Endothelial cell of umbilical vein (primary cell): Measurements from ENCODE around the gene TTC21A. TPM values are rescaled to one million over a fixed set of nuclear protein-coding genes. Genes with fewer than 3 reads are reported as not detected.

ENCODE experiments used
- BruUV-seq: library from RNA; stranded (reverse); fragments of 400-500 nt; replicated peaks from 2 replicates; lab custom pipeline; 2021; lab: Mats Ljungman, UMichigan
- CTCF ChIA-PET: fragments of 300-600, 350-600 bp; sonication (Branson Sonifier 250); formaldehyde crosslinking; loops from one replicate; lab custom pipeline; 2021; ENCODE audit warnings: antibody characterized with exemption, inconsistent platforms; lab: Charles Lee
- POLR2A ChIA-PET: fragments of 300-600, 350-600 bp; sonication (Branson Sonifier 250); formaldehyde crosslinking; loops from one replicate; lab custom pipeline; 2021; ENCODE audit warnings: antibody characterized with exemption, inconsistent platforms; lab: Charles Lee
- DNase-seq: peaks from one replicate; pipeline ENCODE4 v3.0.0-alpha.2; 2011; ENCODE audit warnings: low read depth, low spot score
- FAIRE-seq: peaks from 2 replicates; lab custom pipeline; 2011; peaks lifted over from hg19 to GRCh38; lab: Jason Lieb, UNC
- H2AFZ ChIP-seq: 2 replicates; pipeline ENCODE4 v1.6.0; 2012; ENCODE audit warnings: low read depth, low read length, control low read depth, inconsistent platforms
- H3K27ac ChIP-seq: 2 replicates; pipeline ENCODE4 v1.5.1; 2011; ENCODE audit warnings: low read depth, mild to moderate bottlenecking, control low read depth, low read length, moderate library complexity; ENCODE audit not compliant: insufficient read depth
- H3K27me3 ChIP-seq, 2 experiments: 2 replicates each; pipeline versions ENCODE4 v1.6.0 to v1.6.1; 2011; ENCODE audit warnings: low read length in 2 of 2, mixed read lengths in 1 of 2; ENCODE audit not compliant: control insufficient read depth in 2 of 2, insufficient read depth in 2 of 2
- H3K36me3 ChIP-seq, 2 experiments: 2 replicates in 1 of 2; 3 replicates in 1 of 2; pipeline ENCODE4 v1.5.1; 2011; ENCODE audit warnings: low read length in 2 of 2, mild to moderate bottlenecking in 1 of 2, moderate library complexity in 1 of 2; ENCODE audit not compliant: control insufficient read depth in 2 of 2, insufficient read depth in 2 of 2; ENCODE audit errors: extremely low read depth in 1 of 2
- H3K4me1 ChIP-seq: 3 replicates; pipeline ENCODE4 v1.5.1; 2011; ENCODE audit warnings: mild to moderate bottlenecking, low read length; ENCODE audit not compliant: control insufficient read depth, insufficient read depth; ENCODE audit errors: extremely low read depth
- H3K4me2 ChIP-seq: 2 replicates; pipeline ENCODE4 v1.6.1; 2011; ENCODE audit warnings: low read length, control low read depth, mixed read lengths; ENCODE audit not compliant: insufficient read depth
- H3K4me3 ChIP-seq, 3 experiments: fragments of 200-600 bp in 1 of 3; sonication (generic), shearing (Covaris generic) in 1 of 3; replicated peaks in 1 of 3; 2 replicates each; pipeline ENCODE4 v1.5.1; 2011 to 2016; ENCODE audit warnings: control low read depth in 3 of 3, low read length in 3 of 3, mild to moderate bottlenecking in 2 of 3, inconsistent platforms in 1 of 3, low read depth in 1 of 3, moderate library complexity in 1 of 3; ENCODE audit not compliant: insufficient read depth in 1 of 3
- H3K79me2 ChIP-seq: 2 replicates; pipeline ENCODE4 v1.6.0; 2012; ENCODE audit warnings: low read length, inconsistent platforms; ENCODE audit not compliant: control insufficient read depth, insufficient read depth
- H3K9ac ChIP-seq: replicated peaks from 2 replicates; pipeline ENCODE3; 2011; ENCODE audit warnings: low read length, control low read depth; ENCODE audit not compliant: insufficient read depth; ENCODE audit errors: extremely low read depth
- H3K9me1 ChIP-seq: replicated peaks from 3 replicates; pipeline ENCODE4 v1.6.0; 2011; ENCODE audit warnings: mild to moderate bottlenecking, low read length; ENCODE audit not compliant: control insufficient read depth, insufficient read depth; ENCODE audit errors: extremely low read depth
- H3K9me3 ChIP-seq: replicated peaks from 2 replicates; pipeline ENCODE4 v1.5.1; 2012; ENCODE audit warnings: low read length, inconsistent platforms; ENCODE audit not compliant: control insufficient read depth, insufficient read depth
- H4K20me1 ChIP-seq: replicated peaks from 2 replicates; pipeline ENCODE3; 2011; ENCODE audit warnings: mild to moderate bottlenecking, low read length; ENCODE audit not compliant: control insufficient read depth, insufficient read depth; ENCODE audit errors: extremely low read depth
- EZH2 ChIP-seq: IDR thresholded peaks from 2 replicates; pipeline ENCODE4 v1.6.1; 2012; ENCODE audit warnings: borderline replicate concordance, low read depth, mild to moderate bottlenecking, moderate library complexity, low read length, inconsistent platforms; ENCODE audit not compliant: severe bottlenecking
- FOS ChIP-seq: IDR thresholded peaks from 2 replicates; pipeline ENCODE4 v1.6.1; 2011; ENCODE audit warnings: mild to moderate bottlenecking, low read length, moderate library complexity, borderline replicate concordance; ENCODE audit not compliant: insufficient read depth
- GATA2 ChIP-seq: IDR thresholded peaks from 2 replicates; pipeline ENCODE4 v1.7.0; 2011; ENCODE audit warnings: low read depth, mild to moderate bottlenecking, moderate library complexity, mixed read lengths, low read length; ENCODE audit not compliant: insufficient read length, insufficient read depth
- JUN ChIP-seq: IDR thresholded peaks from 2 replicates; pipeline ENCODE4 v1.6.1; 2011; ENCODE audit warnings: borderline replicate concordance, low read depth; ENCODE audit not compliant: insufficient read length, insufficient read depth
- MYC ChIP-seq: IDR thresholded peaks from one replicate; pipeline ENCODE4 v1.6.1; 2011; ENCODE audit warnings: mild to moderate bottlenecking, low read depth, low read length
- POLR2A ChIP-seq: IDR thresholded peaks from 2 replicates; pipeline ENCODE4 v1.6.1; 2012; ENCODE audit warnings: low read depth, mild to moderate bottlenecking, control low read depth, low read length
- POLR2AphosphoS5 ChIP-seq: IDR thresholded peaks from 2 replicates; pipeline ENCODE4 v1.6.1; 2012; ENCODE audit warnings: low read depth, mild to moderate bottlenecking, control low read depth, low read length, moderate library complexity; ENCODE audit not compliant: insufficient read depth
- dilution Hi-C: fragments of 300-500 bp; cut with MboI; formaldehyde crosslinking; loops from one replicate; pipeline ENCODE4 v1.15.0; 2019; ENCODE audit warnings: low sequenced_read_pairs; ENCODE audit not compliant: extremely low pct_ligation_motif_present
- intact Hi-C: fragments of 100-400 bp; cut with micrococcal nuclease; formaldehyde crosslinking; loops from one replicate; pipeline ENCODE4 v1.10.0; 2022
- polyA plus RNA-seq, 4 experiments: library from polyadenylated mRNA; depleted of rRNA in 3 of 4; stranded (reverse) in 3 of 4; unstranded in 1 of 4; fragments of >200 nt; gene quantifications; 2 replicates each; pipeline versions ENCODE4 v1.2.1 to v1.2.3, GENCODE V29; 2011 to 2012; ENCODE audit warnings: missing spikeins in 1 of 4
- total RNA-seq: library from RNA; stranded (reverse); gene quantifications from 2 replicates; pipeline ENCODE4 v1.2.3, GENCODE V29; 2021
- TF ChIP-seq, protein P1 (sequence below), 2 donors: IDR thresholded peaks; 1 replicate in 1 of 2; 2 replicates in 1 of 2; pipeline ENCODE4 v1.5.1; 2011; ENCODE audit warnings: low read length in 2 of 2, mild to moderate bottlenecking in 2 of 2, moderate library complexity in 2 of 2, control low read depth in 1 of 2, inconsistent platforms in 1 of 2, low read depth in 1 of 2; ENCODE audit not compliant: insufficient read depth in 1 of 2; ENCODE audit errors: extremely low read depth in 1 of 2
- TF ChIP-seq, protein P2 (sequence below): IDR thresholded peaks from 2 replicates; pipeline ENCODE4 v1.6.1; 2011; ENCODE audit not compliant: insufficient read depth, insufficient read length

Gene TTC21A
- total and polyA plus RNA-seq, 2 donors (not counting 3 experiments of a cell fraction or from before 2014, with no cell fraction given), result 4.7 to 7.8 TPM

DNA sequence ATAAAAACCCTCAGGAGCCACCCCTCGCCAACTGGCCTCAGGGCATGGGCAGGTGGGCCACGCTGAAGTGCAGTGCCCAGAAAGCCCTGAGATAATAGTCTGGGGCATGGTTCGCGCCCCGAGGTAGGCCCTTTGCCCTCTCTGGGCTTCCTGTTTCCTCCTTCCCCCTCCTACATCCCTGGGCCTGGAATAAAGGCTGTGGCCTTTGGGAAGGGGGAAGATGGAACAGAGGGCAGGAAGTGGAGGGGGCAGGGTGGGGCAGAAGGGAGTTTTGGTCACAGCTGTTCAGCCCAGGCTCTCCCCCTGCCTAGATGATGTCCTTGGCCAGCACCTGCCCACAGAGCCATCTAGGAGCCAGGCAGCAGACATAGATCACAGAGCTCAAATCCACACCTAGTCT is 34.6 kb downstream of the TTC21A start:
- H3K4me2 ChIP-seq, result no peak overlapping the region
- H3K9me1 ChIP-seq, result no peaks in the 10 kb centered on the region
- peaks cover 22% of the 10 kb centered on the region for H3K4me1 ChIP-seq
- no peak overlapping the region for H3K4me3 ChIP-seq
- TF ChIP-seq GATA2, result no peak
- TF ChIP-seq, protein P1, sequence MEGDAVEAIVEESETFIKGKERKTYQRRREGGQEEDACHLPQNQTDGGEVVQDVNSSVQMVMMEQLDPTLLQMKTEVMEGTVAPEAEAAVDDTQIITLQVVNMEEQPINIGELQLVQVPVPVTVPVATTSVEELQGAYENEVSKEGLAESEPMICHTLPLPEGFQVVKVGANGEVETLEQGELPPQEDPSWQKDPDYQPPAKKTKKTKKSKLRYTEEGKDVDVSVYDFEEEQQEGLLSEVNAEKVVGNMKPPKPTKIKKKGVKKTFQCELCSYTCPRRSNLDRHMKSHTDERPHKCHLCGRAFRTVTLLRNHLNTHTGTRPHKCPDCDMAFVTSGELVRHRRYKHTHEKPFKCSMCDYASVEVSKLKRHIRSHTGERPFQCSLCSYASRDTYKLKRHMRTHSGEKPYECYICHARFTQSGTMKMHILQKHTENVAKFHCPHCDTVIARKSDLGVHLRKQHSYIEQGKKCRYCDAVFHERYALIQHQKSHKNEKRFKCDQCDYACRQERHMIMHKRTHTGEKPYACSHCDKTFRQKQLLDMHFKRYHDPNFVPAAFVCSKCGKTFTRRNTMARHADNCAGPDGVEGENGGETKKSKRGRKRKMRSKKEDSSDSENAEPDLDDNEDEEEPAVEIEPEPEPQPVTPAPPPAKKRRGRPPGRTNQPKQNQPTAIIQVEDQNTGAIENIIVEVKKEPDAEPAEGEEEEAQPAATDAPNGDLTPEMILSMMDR (IDR thresholded peaks at IDR 0.05; ENCODE audit: extremely low read depth in 1 of 2, insufficient read depth in 1 of 2, low read depth in 1 of 2, low read length in 2 of 2), result no peak
- no peak for FAIRE-seq
- peaks cover 50% of the 10 kb centered on the region for H3K79me2 ChIP-seq
- DNase-seq, result no peak
- dilution Hi-C loops (no loop called here), intact Hi-C loops (loop anchor here (10.0 kb wide), 1 partner anchor 417 kb away; no protein-coding TSS in a partner anchor)
- H2AFZ ChIP-seq, result no peak overlapping the region
- no peak overlapping the region for H3K27ac ChIP-seq
- no peaks in the 10 kb centered on the region for H3K9me3 ChIP-seq
- peaks cover 4 to 35% of the 10 kb centered on the region in 2 experiments for H3K36me3 ChIP-seq
- no peak overlapping the region for H3K9ac ChIP-seq
- BruUV-seq, result no TSS peak
- no peaks in the 10 kb centered on the region for H3K27me3 ChIP-seq
- POLR2A ChIA-PET, result no interaction called here
- CTCF ChIA-PET, result interaction anchor here (1.1 to 1.7 kb wide), 3 partner anchors 24 to 36 kb away, joined by 3 read pairs; no protein-coding TSS in a partner anchor
- no peaks in the 10 kb centered on the region for H4K20me1 ChIP-seq

DNA sequence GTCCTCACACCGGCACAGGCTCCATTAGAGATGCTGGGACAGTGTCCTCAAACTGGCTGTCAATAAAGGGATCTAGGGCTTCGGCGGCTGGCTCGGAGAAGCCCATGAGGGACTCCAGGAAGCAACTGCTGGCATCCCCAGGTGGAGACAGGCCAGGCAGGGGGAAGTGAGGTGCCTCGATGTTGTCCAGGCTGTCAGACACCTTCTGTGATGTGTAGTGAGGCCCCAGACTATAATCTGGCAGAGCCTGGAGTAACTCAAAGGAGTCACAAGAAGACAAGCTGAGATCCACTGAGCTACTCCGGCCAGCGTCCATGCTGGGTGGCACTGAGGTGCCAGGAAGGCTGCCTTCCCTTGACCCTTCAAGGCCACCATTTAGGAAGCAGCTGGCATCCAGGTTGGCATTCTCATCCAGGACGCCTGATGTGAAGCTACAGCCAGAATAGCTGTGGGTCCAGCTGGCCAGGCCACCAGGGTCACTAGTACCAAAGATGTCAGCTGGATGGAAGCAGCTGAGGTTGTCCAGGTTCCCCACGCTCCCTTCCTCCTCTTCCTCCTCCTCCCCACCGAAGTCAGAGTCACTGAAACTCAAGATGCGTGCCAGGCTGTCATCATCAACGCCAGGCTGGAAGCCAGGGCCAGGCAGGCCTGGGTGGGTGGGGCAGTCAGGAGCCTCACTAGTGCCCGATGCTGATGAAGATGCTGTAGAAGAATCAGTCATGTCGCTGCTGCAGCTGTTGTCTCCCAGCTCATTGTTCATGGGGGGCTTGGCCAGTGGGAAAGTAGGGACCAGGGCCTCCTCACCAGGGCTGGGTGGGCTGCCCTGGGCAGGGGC is 35.8 kb downstream of the TTC21A start:
- BruUV-seq, result no TSS peak
- H3K4me3 ChIP-seq, result no peak overlapping the region
- H3K9ac ChIP-seq, result no peak overlapping the region
- no peaks in the 10 kb centered on the region for H3K9me3 ChIP-seq
- H3K27ac ChIP-seq, result no peak overlapping the region
- no peak for TF ChIP-seq FOS
- TF ChIP-seq POLR2AphosphoS5, result no peak
- no peak for TF ChIP-seq EZH2
- TF ChIP-seq, protein P1 (IDR thresholded peaks at IDR 0.05; ENCODE audit: extremely low read depth in 1 of 2, insufficient read depth in 1 of 2, low read depth in 1 of 2, low read length in 2 of 2), result no peak
- no peak for TF ChIP-seq POLR2A
- no peak for TF ChIP-seq GATA2
- no peak for TF ChIP-seq MYC
- TF ChIP-seq, protein P2, sequence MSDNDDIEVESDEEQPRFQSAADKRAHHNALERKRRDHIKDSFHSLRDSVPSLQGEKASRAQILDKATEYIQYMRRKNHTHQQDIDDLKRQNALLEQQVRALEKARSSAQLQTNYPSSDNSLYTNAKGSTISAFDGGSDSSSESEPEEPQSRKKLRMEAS, result no peak
- TF ChIP-seq JUN, result no peak
- no peak overlapping the region for H3K4me2 ChIP-seq
- ChIA-PET CTCF (interaction anchor here (0.6 to 1.8 kb wide), 5 partner anchors 23 to 48 kb away, joined by 3 to 5 read pairs (median 4); no protein-coding TSS in a partner anchor), POLR2A (no interaction called here)
- no peak overlapping the region for H2AFZ ChIP-seq
- H4K20me1 ChIP-seq, result no peaks in the 10 kb centered on the region
- dilution Hi-C loops, result no loop called here
- DNase-seq, result no peak
- no peaks in the 10 kb centered on the region for H3K27me3 ChIP-seq
- H3K36me3 ChIP-seq, result peaks cover 4 to 32% of the 10 kb centered on the region in 2 experiments
- H3K9me1 ChIP-seq, result no peaks in the 10 kb centered on the region
- H3K79me2 ChIP-seq, result peaks cover 52% of the 10 kb centered on the region
- peaks cover 33% of the 10 kb centered on the region for H3K4me1 ChIP-seq
- intact Hi-C loops, result loop anchor here (10.0 kb wide), 1 partner anchor 418 kb away; no protein-coding TSS in a partner anchor
- no peak for FAIRE-seq
